ENCODE data around the gene DTNB. TPM values are rescaled to one million over a fixed set of nuclear protein-coding genes. Genes with fewer than 3 reads are reported as not detected.

DTNB gene
- total and polyA plus RNA-seq, 2 donors (not counting 1 experiment from before 2014, with no cell fraction given): 25.7 to 37.3 TPM

DNA sequence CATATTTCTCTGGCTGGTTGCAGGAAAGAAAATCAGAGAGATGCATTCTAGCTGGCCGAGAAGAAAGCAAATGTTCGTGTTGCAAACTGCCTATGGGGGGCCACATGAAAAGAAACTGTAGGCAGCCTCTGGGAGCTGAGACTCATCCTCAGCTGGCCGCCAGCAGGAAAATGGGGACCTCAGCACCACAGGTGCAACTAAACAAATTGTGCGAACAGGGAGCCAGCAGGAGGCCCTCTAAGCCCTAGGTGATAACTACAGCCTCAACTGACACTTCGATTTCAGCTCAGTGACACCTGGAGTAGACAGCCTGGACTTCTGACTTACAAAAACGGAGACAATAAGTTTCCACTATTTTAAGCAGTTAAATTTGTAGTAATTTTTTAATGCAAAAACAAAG, 107.3 kb downstream of the DTNB start:
- TF ChIP-seq, protein P1, sequence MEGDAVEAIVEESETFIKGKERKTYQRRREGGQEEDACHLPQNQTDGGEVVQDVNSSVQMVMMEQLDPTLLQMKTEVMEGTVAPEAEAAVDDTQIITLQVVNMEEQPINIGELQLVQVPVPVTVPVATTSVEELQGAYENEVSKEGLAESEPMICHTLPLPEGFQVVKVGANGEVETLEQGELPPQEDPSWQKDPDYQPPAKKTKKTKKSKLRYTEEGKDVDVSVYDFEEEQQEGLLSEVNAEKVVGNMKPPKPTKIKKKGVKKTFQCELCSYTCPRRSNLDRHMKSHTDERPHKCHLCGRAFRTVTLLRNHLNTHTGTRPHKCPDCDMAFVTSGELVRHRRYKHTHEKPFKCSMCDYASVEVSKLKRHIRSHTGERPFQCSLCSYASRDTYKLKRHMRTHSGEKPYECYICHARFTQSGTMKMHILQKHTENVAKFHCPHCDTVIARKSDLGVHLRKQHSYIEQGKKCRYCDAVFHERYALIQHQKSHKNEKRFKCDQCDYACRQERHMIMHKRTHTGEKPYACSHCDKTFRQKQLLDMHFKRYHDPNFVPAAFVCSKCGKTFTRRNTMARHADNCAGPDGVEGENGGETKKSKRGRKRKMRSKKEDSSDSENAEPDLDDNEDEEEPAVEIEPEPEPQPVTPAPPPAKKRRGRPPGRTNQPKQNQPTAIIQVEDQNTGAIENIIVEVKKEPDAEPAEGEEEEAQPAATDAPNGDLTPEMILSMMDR (IDR thresholded peaks at IDR 0.05): no peak
- no peak for TF ChIP-seq EZH2 (IDR thresholded peaks at IDR 0.05; ENCODE audit: borderline replicate concordance, insufficient read depth, low read depth, low read length, poor library complexity, severe bottlenecking)
- 91% methylated on average over 4 of the region's 6 CpGs for WGBS (ENCODE audit: insufficient coverage)
- DNase-seq (no peak), ATAC-seq (ENCODE audit: low read depth) (no peak)
- H3K79me2 ChIP-seq (ENCODE audit: control insufficient read depth, insufficient read depth, low read length): no peaks in the 10 kb centered on the region
- CTCF ChIA-PET: interaction anchor here (0.6 to 3.2 kb wide), 12 partner anchors 11 to 703 kb away, joined by 3 to 36 read pairs (median 4); no protein-coding TSS in a partner anchor
- peaks cover 0 to 14% (median 12%) of the 10 kb centered on the region in 3 donors for H3K9me3 ChIP-seq (ENCODE audit: control extremely low read depth in 1 of 3, control insufficient read depth in 2 of 3, insufficient read depth in 1 of 3, low read length in 2 of 3)
- H3K4me3 ChIP-seq (ENCODE audit: control extremely low read depth in 1 of 5, extremely low read depth in 1 of 5, insufficient read depth in 1 of 5, low read depth in 2 of 5, low read length in 4 of 5): no peak overlapping the region
- POLR2A ChIA-PET: no interaction called here
- H3K9ac ChIP-seq (ENCODE audit: low read length): no peak overlapping the region
- Mint-ChIP-seq H3K4me3 (no peak overlapping the region), H3K27me3 (no peaks in the 10 kb centered on the region), H3K27ac (no peak overlapping the region), H3K4me1 (peaks cover 33% of the 10 kb centered on the region), H3K9me3 (ENCODE audit: insufficient read depth) (no peaks in the 10 kb centered on the region)
- H4K20me1 ChIP-seq (ENCODE audit: control insufficient read depth, insufficient read depth, low read length, poor library complexity, severe bottlenecking): no peaks in the 10 kb centered on the region
- no peak overlapping the region for H2AFZ ChIP-seq (ENCODE audit: insufficient read depth, low read depth, low read length, poor library complexity, severe bottlenecking)
- intact Hi-C loops (cut with micrococcal nuclease): loop anchor here (2.0 to 5.0 kb wide), 3 partner anchors 204 to 1154 kb away; no protein-coding TSS in a partner anchor
- no peak overlapping the region for H3K27ac ChIP-seq (ENCODE audit: low read length in 2 of 2)
- H3K4me1 ChIP-seq (ENCODE audit: control insufficient read depth in 2 of 2, insufficient read depth in 2 of 2, low read length in 2 of 2): peaks cover 22 to 27% of the 10 kb centered on the region in 2 donors
- H3K4me2 ChIP-seq (replicated peaks; ENCODE audit: low read depth, low read length, poor library complexity, severe bottlenecking): no peak overlapping the region
- no peaks in the 10 kb centered on the region for H3K36me3 ChIP-seq (replicated peaks in 1 of 2; ENCODE audit: control extremely low read depth in 1 of 2, control insufficient read depth in 1 of 2, extremely low read depth in 1 of 2, insufficient read depth in 2 of 2, low read length in 1 of 2)
- no peaks in the 10 kb centered on the region for H3K27me3 ChIP-seq (replicated peaks in 1 of 4; ENCODE audit: control extremely low read depth in 1 of 4, control insufficient read depth in 3 of 4, insufficient read depth in 4 of 4, low read length in 3 of 4)

DNA sequence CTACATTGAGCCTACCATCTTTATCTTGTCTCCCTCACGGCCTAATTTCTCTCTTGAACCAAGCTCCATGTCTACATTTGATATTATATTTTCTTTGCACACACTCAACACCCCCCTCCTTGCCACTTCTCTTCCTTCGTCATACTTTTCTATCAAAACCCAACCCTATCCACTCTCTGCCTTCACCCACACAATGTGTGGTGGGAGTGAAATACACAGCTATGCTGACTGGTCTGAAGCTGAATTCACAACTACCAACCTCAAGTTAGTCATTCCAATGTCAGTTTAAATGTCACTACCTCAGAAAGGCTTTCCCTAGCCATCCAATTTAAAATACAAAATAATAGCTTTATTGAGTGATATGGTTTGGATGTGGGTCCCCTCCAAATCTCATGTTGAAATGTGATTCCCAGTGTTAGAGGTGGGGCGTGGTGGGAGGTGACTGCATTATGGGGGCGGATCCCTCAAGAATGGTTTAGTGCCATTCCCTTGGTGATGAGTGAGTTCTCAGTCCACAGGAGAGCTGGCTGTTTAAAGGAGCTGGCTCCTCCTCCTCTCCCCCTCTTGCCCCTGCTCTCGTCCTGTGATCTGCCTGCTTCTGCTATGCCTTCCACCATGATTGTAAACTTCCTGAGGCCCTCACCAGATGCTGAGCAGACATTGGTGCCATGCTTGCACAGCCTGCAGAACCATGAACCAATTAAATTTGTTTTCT, 112.1 kb downstream of the DTNB start:
- no peak overlapping the region for H3K4me2 ChIP-seq (replicated peaks; ENCODE audit: low read depth, low read length, poor library complexity, severe bottlenecking)
- TF ChIP-seq, protein P1 (IDR thresholded peaks at IDR 0.05): no peak
- intact Hi-C loops (cut with micrococcal nuclease): no loop called here

More for the DNA sequence above, 112.1 kb downstream of the DTNB start:
- H3K9me3 ChIP-seq (ENCODE audit: control extremely low read depth in 1 of 3, control insufficient read depth in 2 of 3, insufficient read depth in 1 of 3, low read length in 2 of 3): peaks cover 0 to 14% (median 12%) of the 10 kb centered on the region in 3 donors
- no peaks in the 10 kb centered on the region for H3K27me3 Mint-ChIP-seq
- 90% methylated on average over 3 of the region's 5 CpGs for WGBS (ENCODE audit: insufficient coverage)
- no peaks in the 10 kb centered on the region for H3K9me3 Mint-ChIP-seq (ENCODE audit: insufficient read depth)
- H3K27ac Mint-ChIP-seq: no peak overlapping the region
- peaks cover 46% of the 10 kb centered on the region for H3K4me1 Mint-ChIP-seq
- H2AFZ ChIP-seq (ENCODE audit: insufficient read depth, low read depth, low read length, poor library complexity, severe bottlenecking): no peak overlapping the region
- no peak for DNase-seq
- ChIA-PET CTCF (interaction anchor here (1.7 kb wide), 1 partner anchor 8 kb away, joined by 4 read pairs; no protein-coding TSS in a partner anchor), POLR2A (no interaction called here)
- no peak overlapping the region for H3K27ac ChIP-seq (ENCODE audit: low read length in 2 of 2)
- no peak overlapping the region for H3K9ac ChIP-seq (ENCODE audit: low read length)
- H3K4me1 ChIP-seq (ENCODE audit: control insufficient read depth in 2 of 2, insufficient read depth in 2 of 2, low read length in 2 of 2): peaks cover 29 to 35% of the 10 kb centered on the region in 2 donors
- no peaks in the 10 kb centered on the region for H3K36me3 ChIP-seq (replicated peaks in 1 of 2; ENCODE audit: control extremely low read depth in 1 of 2, control insufficient read depth in 1 of 2, extremely low read depth in 1 of 2, insufficient read depth in 2 of 2, low read length in 1 of 2)
- no peak overlapping the region for H3K4me3 ChIP-seq (ENCODE audit: control extremely low read depth in 1 of 5, extremely low read depth in 1 of 5, insufficient read depth in 1 of 5, low read depth in 2 of 5, low read length in 4 of 5)
- no peaks in the 10 kb centered on the region for H4K20me1 ChIP-seq (ENCODE audit: control insufficient read depth, insufficient read depth, low read length, poor library complexity, severe bottlenecking)
- no peaks in the 10 kb centered on the region for H3K27me3 ChIP-seq (replicated peaks in 1 of 4; ENCODE audit: control extremely low read depth in 1 of 4, control insufficient read depth in 3 of 4, insufficient read depth in 4 of 4, low read length in 3 of 4)
- no peaks in the 10 kb centered on the region for H3K79me2 ChIP-seq (ENCODE audit: control insufficient read depth, insufficient read depth, low read length)
- no peak overlapping the region for H3K4me3 Mint-ChIP-seq
- no peak for ATAC-seq (ENCODE audit: low read depth)

All from B cell (primary cell).